Gastrocnemius medialis (tissue), 4 donors: Measurements from ENCODE around the gene RNGTT.

ENCODE experiments used
- POLR2A ChIP-seq, 2 donors: fragments of 450-650 bp; IDR thresholded peaks; one replicate each; pipeline ENCODE4 v1.6.1; 2017; ENCODE audit warnings: antibody characterized with exemption in 2 of 2, mild to moderate bottlenecking in 2 of 2, moderate library complexity in 2 of 2
- TF ChIP-seq, protein P1 (sequence below), 5 experiments: fragments of 450-650 bp in 3 of 5; fragments of 200-600 bp in 2 of 5; sonication (generic) in 2 of 5; IDR thresholded peaks in 4 of 5; conservative IDR thresholded peaks in 1 of 5; 1 replicate in 4 of 5; 2 replicates in 1 of 5; pipeline ENCODE4 v1.5.1; 2016 to 2019; ENCODE audit warnings: antibody characterized with exemption in 5 of 5, mild to moderate bottlenecking in 3 of 5, moderate library complexity in 3 of 5

DNA sequence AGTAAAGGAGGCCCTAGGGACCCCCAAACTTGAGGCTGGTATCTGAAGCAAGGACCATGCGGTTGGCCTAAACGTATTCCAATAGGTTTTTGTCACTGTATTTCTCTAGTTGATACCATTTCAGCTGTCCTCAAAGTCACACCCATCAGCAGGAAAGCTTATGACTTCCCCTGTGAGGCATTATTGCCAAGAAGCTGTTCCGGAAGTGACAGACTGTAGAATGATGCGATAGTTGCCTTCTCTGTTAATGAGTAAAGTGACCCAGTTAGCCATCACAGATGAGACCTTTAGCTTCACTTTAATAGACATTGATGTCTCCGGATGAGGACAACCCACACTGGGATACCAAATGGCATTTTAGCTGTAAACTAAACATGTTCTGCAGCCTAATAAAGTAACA, 147.9 kb downstream of the RNGTT start:
- no peak for TF ChIP-seq POLR2A (IDR thresholded peaks at IDR 0.05)
- TF ChIP-seq, protein P1, sequence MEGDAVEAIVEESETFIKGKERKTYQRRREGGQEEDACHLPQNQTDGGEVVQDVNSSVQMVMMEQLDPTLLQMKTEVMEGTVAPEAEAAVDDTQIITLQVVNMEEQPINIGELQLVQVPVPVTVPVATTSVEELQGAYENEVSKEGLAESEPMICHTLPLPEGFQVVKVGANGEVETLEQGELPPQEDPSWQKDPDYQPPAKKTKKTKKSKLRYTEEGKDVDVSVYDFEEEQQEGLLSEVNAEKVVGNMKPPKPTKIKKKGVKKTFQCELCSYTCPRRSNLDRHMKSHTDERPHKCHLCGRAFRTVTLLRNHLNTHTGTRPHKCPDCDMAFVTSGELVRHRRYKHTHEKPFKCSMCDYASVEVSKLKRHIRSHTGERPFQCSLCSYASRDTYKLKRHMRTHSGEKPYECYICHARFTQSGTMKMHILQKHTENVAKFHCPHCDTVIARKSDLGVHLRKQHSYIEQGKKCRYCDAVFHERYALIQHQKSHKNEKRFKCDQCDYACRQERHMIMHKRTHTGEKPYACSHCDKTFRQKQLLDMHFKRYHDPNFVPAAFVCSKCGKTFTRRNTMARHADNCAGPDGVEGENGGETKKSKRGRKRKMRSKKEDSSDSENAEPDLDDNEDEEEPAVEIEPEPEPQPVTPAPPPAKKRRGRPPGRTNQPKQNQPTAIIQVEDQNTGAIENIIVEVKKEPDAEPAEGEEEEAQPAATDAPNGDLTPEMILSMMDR (IDR thresholded peaks at IDR 0.05 in 4 of 5, conservative IDR thresholded peaks at IDR 0.05 in 1 of 5) = no peak
